ENCODE measurements around the gene ASTN2. TPM values are rescaled to one million over a fixed set of nuclear protein-coding genes. Genes with fewer than 3 reads are reported as not detected.

ASTN2 gene
- total RNA-seq, 1 experiment from 2014 or later: 4.8 TPM

GRCh38 chr9:117276444-117276843 is 138.4 kb downstream of the ASTN2 start:
- Histone ChIP-seq H3K4me2 (ENCODE audit: low read length) (no peak overlapping the region), H3K4me3 (replicated peaks in 1 of 2; ENCODE audit: low read depth in 1 of 2, low read length in 2 of 2) (no peak overlapping the region), H3K9me3 (ENCODE audit: control insufficient read depth in 1 of 2, insufficient read depth in 1 of 2, low read depth in 1 of 2, low read length in 2 of 2) (no peaks in the 10 kb centered on the region; a peak in 1 of 4 replicates), H3K4me1 (ENCODE audit: control insufficient read depth in 1 of 2, insufficient read depth in 2 of 2, low read length in 2 of 2) (no peaks in the 10 kb centered on the region), H3K27ac (ENCODE audit: low read depth, low read length) (no peak overlapping the region), H3K9ac (ENCODE audit: low read length) (no peak overlapping the region), H3K27me3 (ENCODE audit: insufficient read depth, low read length) (no peaks in the 10 kb centered on the region), H4K20me1 (ENCODE audit: insufficient read depth) (no peaks in the 10 kb centered on the region; the same call in 1 of the 2 replicates), H3K9me2 (ENCODE audit: insufficient read depth) (no peaks in the 10 kb centered on the region), H3K36me3 (ENCODE audit: control insufficient read depth in 1 of 2, insufficient read depth in 2 of 2, low read length in 2 of 2) (no peaks in the 10 kb centered on the region), H3K79me2 (ENCODE audit: insufficient read depth, low read length) (no peaks in the 10 kb centered on the region), H2AFZ (ENCODE audit: low read depth, low read length, poor library complexity, severe bottlenecking) (no peak overlapping the region)
- ChIA-PET CTCF (no interaction called here), POLR2A (no interaction called here), RAD21 (ENCODE audit: low non-redundant PET in 1 of 2, low total read pairs in 2 of 2, uncharacterized antibody in 2 of 2, unreplicated experiment in 2 of 2) (no interaction called here)
- intact Hi-C loops (cut with micrococcal nuclease): no loop called here
- ATAC-seq (no peak), DNase-seq (ENCODE audit: low read depth, low spot score) (no peak)
- no TSS peak for BruUV-seq (replicated peaks)
- TF ChIP-seq CBX3 (IDR thresholded peaks at IDR 0.05; ENCODE audit: low read depth) (no peak), ZNF274 (IDR thresholded peaks at IDR 0.05; ENCODE audit: low read depth, low read length) (no peak)

- TF ChIP-seq ELF1 (IDR thresholded peaks at IDR 0.05; ENCODE audit: borderline replicate concordance, low read depth) (no peak), CEBPB (IDR thresholded peaks at IDR 0.05; ENCODE audit: low read depth) (no peak), ZNF274 (IDR thresholded peaks at IDR 0.05; ENCODE audit: low read depth, low read length) (no peak), FOSL1 (IDR thresholded peaks at IDR 0.05; ENCODE audit: low read depth) (no peak)
- DNase-seq (ENCODE audit: low read depth, low spot score) (no peak), ATAC-seq (no peak)
- H3K27ac ChIP-seq (ENCODE audit: low read depth, low read length): no peak overlapping the region
- RAD21 ChIA-PET (ENCODE audit: low non-redundant PET in 1 of 2, low total read pairs in 2 of 2, uncharacterized antibody in 2 of 2, unreplicated experiment in 2 of 2): no interaction called here
- no peak overlapping the region for H3K9ac ChIP-seq (ENCODE audit: low read length)
- no peaks in the 10 kb centered on the region; the same call in 1 of the 2 replicates for H4K20me1 ChIP-seq (ENCODE audit: insufficient read depth)
- POLR2A ChIA-PET: no interaction called here
- H3K4me2 ChIP-seq (ENCODE audit: low read length): no peak overlapping the region
- no peaks in the 10 kb centered on the region for H3K4me1 ChIP-seq (ENCODE audit: control insufficient read depth in 1 of 2, insufficient read depth in 2 of 2, low read length in 2 of 2)
- no peak overlapping the region for H3K4me3 ChIP-seq (replicated peaks in 1 of 2; ENCODE audit: low read depth in 1 of 2, low read length in 2 of 2)
- intact Hi-C loops (cut with micrococcal nuclease): no loop called here
- no peaks in the 10 kb centered on the region for H3K27me3 ChIP-seq (ENCODE audit: insufficient read depth, low read length)
- no peaks in the 10 kb centered on the region for H3K36me3 ChIP-seq (ENCODE audit: control insufficient read depth in 1 of 2, insufficient read depth in 2 of 2, low read length in 2 of 2)
- H3K9me3 ChIP-seq (ENCODE audit: control insufficient read depth in 1 of 2, insufficient read depth in 1 of 2, low read depth in 1 of 2, low read length in 2 of 2): no peaks in the 10 kb centered on the region; a peak in 2 of 4 replicates
- H3K9me2 ChIP-seq (ENCODE audit: insufficient read depth): no peaks in the 10 kb centered on the region
- H2AFZ ChIP-seq (ENCODE audit: low read depth, low read length, poor library complexity, severe bottlenecking): no peak overlapping the region
- no TSS peak for BruUV-seq (replicated peaks)
- CTCF ChIA-PET: no interaction called here
- H3K79me2 ChIP-seq (ENCODE audit: insufficient read depth, low read length): no peaks in the 10 kb centered on the region
Observed at GRCh38 chr9:117273612-117274011, 141.2 kb downstream of the ASTN2 start.
